ENCODE results near the gene NEDD4L. TPM values are rescaled to one million over a fixed set of nuclear protein-coding genes. Genes with fewer than 3 reads are reported as not detected.

NEDD4L gene
- total and polyA plus RNA-seq, 2 donors (not counting 1 experiment from before 2014, with no cell fraction given): 10.3 to 25.7 TPM

DNA sequence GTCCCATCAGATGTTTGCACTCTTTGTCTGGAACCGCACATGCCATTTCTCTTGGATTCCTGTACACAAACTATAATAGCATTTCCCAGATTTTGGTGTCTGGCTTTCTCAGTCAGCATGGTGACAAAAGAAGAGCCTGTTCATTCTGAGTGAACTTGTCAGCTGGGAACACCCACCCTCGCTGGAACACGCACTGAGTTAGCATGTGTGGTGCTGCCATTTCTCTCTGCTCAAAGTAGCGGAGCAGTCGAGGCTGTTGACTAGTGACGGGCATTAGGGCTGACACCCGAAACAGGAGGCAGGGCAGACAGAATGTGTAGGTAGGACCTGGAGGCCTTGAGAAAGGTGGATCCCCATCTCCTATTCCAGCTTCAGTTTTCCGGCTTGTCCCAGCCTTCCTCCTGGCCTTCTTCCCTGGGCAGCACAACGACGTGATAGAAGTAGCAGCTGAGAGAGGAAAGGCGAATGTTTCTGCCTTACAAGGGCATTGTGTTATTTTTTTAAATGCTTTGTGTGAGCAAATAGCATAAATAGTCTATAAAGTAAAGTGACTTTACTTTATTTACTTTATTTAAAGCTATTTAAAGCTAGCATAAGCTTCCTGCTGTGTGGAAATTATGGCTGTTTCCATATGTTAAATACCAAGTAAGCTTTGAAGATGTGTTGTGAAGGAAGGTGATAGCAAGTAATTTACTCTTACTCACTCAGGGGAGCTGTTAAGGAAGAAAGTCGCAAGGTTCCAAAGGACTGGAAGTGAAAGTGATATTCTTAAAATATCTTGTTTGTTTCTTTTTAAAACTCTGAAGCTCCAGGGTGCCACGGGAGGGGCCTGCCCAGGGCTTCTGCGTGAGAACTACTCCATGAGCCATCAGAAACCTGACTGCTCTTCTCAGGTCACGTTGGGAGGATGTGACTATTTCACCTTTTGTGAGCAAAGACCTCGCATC is 272.6 kb downstream of the NEDD4L start:
- no peaks in the 10 kb centered on the region for H3K27me3 Mint-ChIP-seq
- H3K4me3 ChIP-seq (ENCODE audit: control extremely low read depth in 1 of 5, extremely low read depth in 1 of 5, insufficient read depth in 1 of 5, low read depth in 2 of 5, low read length in 4 of 5): no peak overlapping the region
- no peaks in the 10 kb centered on the region for H4K20me1 ChIP-seq (ENCODE audit: control insufficient read depth, insufficient read depth, low read length, poor library complexity, severe bottlenecking)
- H3K4me1 Mint-ChIP-seq: peaks cover 23% of the 10 kb centered on the region
- ChIA-PET CTCF (interaction anchor here (1.0 kb wide), 1 partner anchor 10 kb away, joined by 3 read pairs; no protein-coding TSS in a partner anchor), POLR2A (interaction anchor here (0.5 to 0.6 kb wide), 2 partner anchors 79 to 341 kb away, joined by 4 to 6 read pairs; no protein-coding TSS in a partner anchor)
- no peak overlapping the region for H3K4me3 Mint-ChIP-seq
- intact Hi-C loops (cut with micrococcal nuclease): no loop called here
- no peaks in the 10 kb centered on the region for H3K79me2 ChIP-seq (ENCODE audit: control insufficient read depth, insufficient read depth, low read length)
- DNase-seq (peak; percentile 6), ATAC-seq (ENCODE audit: low read depth) (no peak)
- H3K36me3 ChIP-seq (replicated peaks in 1 of 2; ENCODE audit: control extremely low read depth in 1 of 2, control insufficient read depth in 1 of 2, extremely low read depth in 1 of 2, insufficient read depth in 2 of 2, low read length in 1 of 2): no peaks in the 10 kb centered on the region
- TF ChIP-seq EZH2 (IDR thresholded peaks at IDR 0.05; ENCODE audit: borderline replicate concordance, insufficient read depth, low read depth, low read length, poor library complexity, severe bottlenecking): no peak
- TF ChIP-seq, protein P1, sequence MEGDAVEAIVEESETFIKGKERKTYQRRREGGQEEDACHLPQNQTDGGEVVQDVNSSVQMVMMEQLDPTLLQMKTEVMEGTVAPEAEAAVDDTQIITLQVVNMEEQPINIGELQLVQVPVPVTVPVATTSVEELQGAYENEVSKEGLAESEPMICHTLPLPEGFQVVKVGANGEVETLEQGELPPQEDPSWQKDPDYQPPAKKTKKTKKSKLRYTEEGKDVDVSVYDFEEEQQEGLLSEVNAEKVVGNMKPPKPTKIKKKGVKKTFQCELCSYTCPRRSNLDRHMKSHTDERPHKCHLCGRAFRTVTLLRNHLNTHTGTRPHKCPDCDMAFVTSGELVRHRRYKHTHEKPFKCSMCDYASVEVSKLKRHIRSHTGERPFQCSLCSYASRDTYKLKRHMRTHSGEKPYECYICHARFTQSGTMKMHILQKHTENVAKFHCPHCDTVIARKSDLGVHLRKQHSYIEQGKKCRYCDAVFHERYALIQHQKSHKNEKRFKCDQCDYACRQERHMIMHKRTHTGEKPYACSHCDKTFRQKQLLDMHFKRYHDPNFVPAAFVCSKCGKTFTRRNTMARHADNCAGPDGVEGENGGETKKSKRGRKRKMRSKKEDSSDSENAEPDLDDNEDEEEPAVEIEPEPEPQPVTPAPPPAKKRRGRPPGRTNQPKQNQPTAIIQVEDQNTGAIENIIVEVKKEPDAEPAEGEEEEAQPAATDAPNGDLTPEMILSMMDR (IDR thresholded peaks at IDR 0.05): no peak
- no peak overlapping the region for H3K9ac ChIP-seq (ENCODE audit: low read length)
- no peaks in the 10 kb centered on the region for H3K9me3 ChIP-seq (ENCODE audit: control extremely low read depth in 1 of 3, control insufficient read depth in 2 of 3, insufficient read depth in 1 of 3, low read length in 2 of 3)
- peaks cover 0 to 13% of the 10 kb centered on the region in 2 donors for H3K4me1 ChIP-seq (ENCODE audit: control insufficient read depth in 2 of 2, insufficient read depth in 2 of 2, low read length in 2 of 2)
- no peak overlapping the region for H2AFZ ChIP-seq (ENCODE audit: insufficient read depth, low read depth, low read length, poor library complexity, severe bottlenecking)
- peak overlapping the region; percentile 9 for H3K4me2 ChIP-seq (replicated peaks; ENCODE audit: low read depth, low read length, poor library complexity, severe bottlenecking)
- H3K27ac ChIP-seq (ENCODE audit: low read length in 2 of 2): no peak overlapping the region
- 78% methylated on average over 9 of the region's 16 CpGs for WGBS (ENCODE audit: insufficient coverage)
- no peak overlapping the region for H3K27ac Mint-ChIP-seq
- no peaks in the 10 kb centered on the region for H3K9me3 Mint-ChIP-seq (ENCODE audit: insufficient read depth)
- H3K27me3 ChIP-seq (replicated peaks in 1 of 4; ENCODE audit: control extremely low read depth in 1 of 4, control insufficient read depth in 3 of 4, insufficient read depth in 4 of 4, low read length in 3 of 4): no peaks in the 10 kb centered on the region

DNA sequence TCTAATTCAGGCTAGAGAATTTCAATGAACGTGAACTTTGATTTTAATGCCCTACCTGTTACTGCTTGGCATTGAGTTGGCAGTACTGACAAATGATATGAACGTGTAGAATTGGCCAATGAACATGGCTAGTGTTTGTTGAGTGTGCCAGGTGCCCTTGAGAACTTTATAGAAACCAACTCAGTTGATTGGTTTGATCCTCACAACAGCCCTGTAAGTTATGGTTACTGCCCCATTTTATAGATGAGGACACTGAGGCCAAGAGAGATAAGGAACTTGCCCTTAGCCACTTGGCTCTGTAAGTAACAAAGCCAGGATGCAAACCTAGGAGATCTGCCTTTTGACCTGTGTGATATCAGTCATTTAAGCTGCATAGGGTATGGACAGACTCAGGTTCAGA is 275.7 kb downstream of the NEDD4L start:
- Histone ChIP-seq H3K36me3 (replicated peaks in 1 of 2; ENCODE audit: control extremely low read depth in 1 of 2, control insufficient read depth in 1 of 2, extremely low read depth in 1 of 2, insufficient read depth in 2 of 2, low read length in 1 of 2) (no peaks in the 10 kb centered on the region), H3K4me2 (replicated peaks; ENCODE audit: low read depth, low read length, poor library complexity, severe bottlenecking) (no peak overlapping the region), H3K79me2 (ENCODE audit: control insufficient read depth, insufficient read depth, low read length) (no peaks in the 10 kb centered on the region), H2AFZ (ENCODE audit: insufficient read depth, low read depth, low read length, poor library complexity, severe bottlenecking) (no peak overlapping the region), H3K9me3 (ENCODE audit: control extremely low read depth in 1 of 3, control insufficient read depth in 2 of 3, insufficient read depth in 1 of 3, low read length in 2 of 3) (no peaks in the 10 kb centered on the region), H3K27me3 (replicated peaks in 1 of 4; ENCODE audit: control extremely low read depth in 1 of 4, control insufficient read depth in 3 of 4, insufficient read depth in 4 of 4, low read length in 3 of 4) (no peaks in the 10 kb centered on the region), H3K9ac (ENCODE audit: low read length) (no peak overlapping the region), H3K4me3 (ENCODE audit: control extremely low read depth in 1 of 5, extremely low read depth in 1 of 5, insufficient read depth in 1 of 5, low read depth in 2 of 5, low read length in 4 of 5) (no peak overlapping the region), H3K27ac (ENCODE audit: low read length in 2 of 2) (no peak overlapping the region), H3K4me1 (ENCODE audit: control insufficient read depth in 2 of 2, insufficient read depth in 2 of 2, low read length in 2 of 2) (peaks cover 0 to 16% of the 10 kb centered on the region in 2 donors), H4K20me1 (ENCODE audit: control insufficient read depth, insufficient read depth, low read length, poor library complexity, severe bottlenecking) (no peaks in the 10 kb centered on the region)
- Mint-ChIP-seq H3K4me1 (peaks cover 26% of the 10 kb centered on the region), H3K9me3 (ENCODE audit: insufficient read depth) (no peaks in the 10 kb centered on the region), H3K27me3 (no peaks in the 10 kb centered on the region), H3K4me3 (no peak overlapping the region), H3K27ac (no peak overlapping the region)
- TF ChIP-seq, protein P1 (IDR thresholded peaks at IDR 0.05): no peak
- TF ChIP-seq EZH2 (IDR thresholded peaks at IDR 0.05; ENCODE audit: borderline replicate concordance, insufficient read depth, low read depth, low read length, poor library complexity, severe bottlenecking): no peak
- intact Hi-C loops (cut with micrococcal nuclease): no loop called here
- ChIA-PET CTCF (interaction anchor here (1.4 kb wide), 1 partner anchor 49 kb away, joined by 3 read pairs; no protein-coding TSS in a partner anchor), POLR2A (no interaction called here)
- WGBS (ENCODE audit: insufficient coverage): 92% methylated on average over 2 of the region's 2 CpGs
- no peak for ATAC-seq (ENCODE audit: low read depth)
- no peak for DNase-seq

Measured in B cell (primary cell).